ENCODE measurements around the gene STK32C. TPM values are rescaled to one million over a fixed set of nuclear protein-coding genes. Genes with fewer than 3 reads are reported as not detected.

The STK32C gene
- total RNA-seq, 4 donors from 2014 or later: 4.8 to 6.4 (median 5.7) TPM

DNA sequence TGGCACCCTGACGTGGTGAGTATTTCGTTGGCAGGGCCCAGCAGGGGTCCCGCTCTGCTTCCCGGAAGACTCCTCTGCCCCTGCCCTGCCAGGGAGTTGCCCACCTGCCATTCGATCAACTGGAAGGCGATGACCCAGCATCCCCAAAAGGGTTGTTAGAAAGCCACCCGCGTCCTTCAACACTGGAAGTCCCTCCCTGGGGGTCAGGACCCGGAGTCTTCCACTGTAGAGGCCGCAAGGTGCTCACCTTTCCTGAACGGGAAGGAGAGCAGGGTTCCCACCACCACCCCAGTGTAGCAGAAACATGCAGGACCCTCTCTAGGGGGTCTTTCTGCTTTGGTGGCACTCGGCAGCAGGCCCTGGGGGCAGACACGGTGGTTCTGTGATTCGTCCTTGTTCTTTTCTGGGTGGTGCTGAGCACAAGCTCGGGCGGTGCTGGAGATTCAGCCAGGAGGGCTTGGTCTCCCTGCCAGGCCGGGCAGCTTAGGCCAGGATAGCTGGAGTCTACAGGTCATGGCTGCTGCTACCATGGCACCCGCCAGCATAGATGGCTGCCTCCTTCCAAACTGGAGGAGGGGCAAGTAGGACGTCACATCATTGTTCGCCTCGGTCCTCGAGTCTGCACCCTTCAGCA is 140.6 kb downstream of the STK32C start:
- TF ChIP-seq, protein P1, sequence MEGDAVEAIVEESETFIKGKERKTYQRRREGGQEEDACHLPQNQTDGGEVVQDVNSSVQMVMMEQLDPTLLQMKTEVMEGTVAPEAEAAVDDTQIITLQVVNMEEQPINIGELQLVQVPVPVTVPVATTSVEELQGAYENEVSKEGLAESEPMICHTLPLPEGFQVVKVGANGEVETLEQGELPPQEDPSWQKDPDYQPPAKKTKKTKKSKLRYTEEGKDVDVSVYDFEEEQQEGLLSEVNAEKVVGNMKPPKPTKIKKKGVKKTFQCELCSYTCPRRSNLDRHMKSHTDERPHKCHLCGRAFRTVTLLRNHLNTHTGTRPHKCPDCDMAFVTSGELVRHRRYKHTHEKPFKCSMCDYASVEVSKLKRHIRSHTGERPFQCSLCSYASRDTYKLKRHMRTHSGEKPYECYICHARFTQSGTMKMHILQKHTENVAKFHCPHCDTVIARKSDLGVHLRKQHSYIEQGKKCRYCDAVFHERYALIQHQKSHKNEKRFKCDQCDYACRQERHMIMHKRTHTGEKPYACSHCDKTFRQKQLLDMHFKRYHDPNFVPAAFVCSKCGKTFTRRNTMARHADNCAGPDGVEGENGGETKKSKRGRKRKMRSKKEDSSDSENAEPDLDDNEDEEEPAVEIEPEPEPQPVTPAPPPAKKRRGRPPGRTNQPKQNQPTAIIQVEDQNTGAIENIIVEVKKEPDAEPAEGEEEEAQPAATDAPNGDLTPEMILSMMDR (IDR thresholded peaks at IDR 0.05): no peak
- TF ChIP-seq POLR2A (IDR thresholded peaks at IDR 0.05): no peak
- no peak overlapping the region for H3K4me3 ChIP-seq (ENCODE audit: low read depth, poor library complexity, severe bottlenecking)
- intact Hi-C loops (cut with DNase I; ENCODE audit: low total_unique reads): no loop called here
- DNase-seq (ENCODE audit: low spot score in 2 of 2): no peak
- WGBS, 2 donors: 90 to 91% methylated on average over 14 to 21 of the region's 22 CpGs

- no peak for DNase-seq (ENCODE audit: low spot score in 2 of 2)
- intact Hi-C loops (cut with DNase I; ENCODE audit: low total_unique reads): no loop called here
- no peak overlapping the region for H3K4me3 ChIP-seq (ENCODE audit: low read depth, poor library complexity, severe bottlenecking)
- TF ChIP-seq, protein P1 (IDR thresholded peaks at IDR 0.05): no peak
- TF ChIP-seq POLR2A (IDR thresholded peaks at IDR 0.05): no peak
- 85 to 86% methylated on average over 23 of the region's 23 CpGs for WGBS, 2 donors
These were observed 141.4 kb downstream of the STK32C start for GRCh38 chr10:132166216-132166950.

DNA sequence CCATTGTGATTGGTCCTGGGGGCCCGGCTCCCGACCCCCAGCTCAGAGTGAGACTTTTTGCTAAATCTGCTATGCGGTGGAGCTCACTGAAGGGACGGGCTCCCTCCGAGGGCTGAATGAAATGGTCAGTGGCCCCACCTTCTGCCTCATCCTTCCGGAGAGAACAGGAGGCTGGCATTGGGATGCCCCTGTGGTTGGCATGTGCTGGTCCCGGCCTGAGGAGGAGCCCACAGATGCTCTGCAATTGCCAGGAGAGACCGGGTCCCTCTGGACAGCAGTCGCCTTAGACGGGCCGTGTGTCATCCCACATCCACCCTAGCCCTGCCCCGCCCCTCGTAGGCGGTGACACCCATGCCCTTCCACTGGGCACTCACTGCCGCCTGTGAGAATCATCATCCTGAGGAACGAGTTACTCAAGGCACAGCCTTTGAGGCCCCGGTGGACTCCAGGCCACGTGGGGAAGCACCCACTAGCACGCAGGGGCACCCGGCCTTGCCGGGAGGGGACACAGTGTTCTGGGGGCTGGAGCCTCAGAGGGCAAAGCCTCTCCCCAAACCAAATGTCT is 142.3 kb downstream of the STK32C start:
- H3K4me3 ChIP-seq (ENCODE audit: low read depth, poor library complexity, severe bottlenecking): no peak overlapping the region
- intact Hi-C loops (cut with DNase I; ENCODE audit: low total_unique reads): no loop called here
- no peak for DNase-seq (ENCODE audit: low spot score in 2 of 2)
- WGBS, 2 donors: 81 to 83% methylated on average over 17 to 18 of the region's 21 CpGs
- TF ChIP-seq, protein P1 (IDR thresholded peaks at IDR 0.05): no peak
- TF ChIP-seq POLR2A (IDR thresholded peaks at IDR 0.05): no peak

- WGBS, 2 donors: 36 to 48% methylated on average over 17 to 20 of the region's 20 CpGs
- DNase-seq (ENCODE audit: low spot score in 2 of 2): no peak
- intact Hi-C loops (cut with DNase I; ENCODE audit: low total_unique reads): no loop called here
- H3K4me3 ChIP-seq (ENCODE audit: low read depth, poor library complexity, severe bottlenecking): no peak overlapping the region
- TF ChIP-seq, protein P1 (IDR thresholded peaks at IDR 0.05): no peak
- TF ChIP-seq POLR2A (IDR thresholded peaks at IDR 0.05): no peak
These were observed 142.9 kb downstream of the STK32C start for GRCh38 chr10:132164761-132165278.

DNA sequence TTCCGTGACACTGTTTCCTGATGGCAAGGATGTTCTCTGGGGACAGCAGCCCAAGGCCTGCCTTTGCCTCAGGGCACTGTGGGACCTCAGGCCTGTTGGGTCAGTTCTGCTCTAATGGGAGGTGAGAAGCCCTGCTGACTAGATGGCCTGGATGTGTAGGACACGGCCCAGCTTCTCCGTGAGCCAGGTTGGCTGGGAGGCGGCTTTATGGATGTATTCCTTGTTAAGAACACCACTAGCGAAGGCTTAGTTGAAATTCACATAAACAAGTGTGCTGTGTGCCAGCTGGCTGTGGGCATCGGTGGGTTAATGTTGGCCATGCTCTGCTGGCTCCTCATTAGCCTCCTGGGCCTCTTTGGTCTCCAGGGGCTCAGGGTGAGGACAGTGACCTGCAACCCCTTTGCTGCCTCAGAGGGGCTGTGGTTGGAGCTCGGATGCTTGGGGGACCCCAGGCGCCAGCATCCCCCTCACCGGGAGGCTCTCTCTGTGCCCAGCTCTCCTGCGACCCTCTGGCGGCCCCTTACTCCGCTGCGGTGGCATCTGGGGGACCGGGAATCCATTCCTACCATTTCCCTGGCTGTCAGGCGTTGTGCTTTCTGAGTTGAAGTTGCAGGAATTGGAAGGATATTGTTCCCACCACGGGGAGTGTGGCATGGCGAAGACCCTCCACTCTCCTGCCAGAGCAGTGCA is 143.8 kb downstream of the STK32C start:
- H3K4me3 ChIP-seq (ENCODE audit: low read depth, poor library complexity, severe bottlenecking): no peak overlapping the region
- intact Hi-C loops (cut with DNase I; ENCODE audit: low total_unique reads): no loop called here
- TF ChIP-seq, protein P1 (IDR thresholded peaks at IDR 0.05): no peak
- TF ChIP-seq POLR2A (IDR thresholded peaks at IDR 0.05): no peak
- DNase-seq (ENCODE audit: low spot score in 2 of 2): no peak
- WGBS, 2 donors: 79 to 81% methylated on average over 17 of the region's 17 CpGs
